G401 (cell line): ENCODE results near the gene SCN2A. TPM values are rescaled to one million over a fixed set of nuclear protein-coding genes. Genes with fewer than 3 reads are reported as not detected.
"Not testable (repeated sequence)": the region's sequence is repeated elsewhere in the genome, so short reads cannot be mapped to it uniquely, and the experiment has no call there.

Experiments used
- DNase-seq: peaks from one replicate; pipeline ENCODE4 v3.0.0-alpha.2; 2015; ENCODE audit warnings: low spot score
- in situ Hi-C: cut with HindIII; loops from 2 replicates; pipeline ENCODE4 v1.10.0; 2016; ENCODE audit warnings: low sequenced_read_pairs, mixed read lengths
- total RNA-seq: library from RNA; depleted of rRNA; stranded (reverse); fragments of >200 nt; shearing (Covaris generic); gene quantifications from 2 replicates; pipeline ENCODE4 v1.2.3, GENCODE V29; 2014

The SCN2A gene
- total RNA-seq, 1 experiment from 2014 or later = not detected

DNA sequence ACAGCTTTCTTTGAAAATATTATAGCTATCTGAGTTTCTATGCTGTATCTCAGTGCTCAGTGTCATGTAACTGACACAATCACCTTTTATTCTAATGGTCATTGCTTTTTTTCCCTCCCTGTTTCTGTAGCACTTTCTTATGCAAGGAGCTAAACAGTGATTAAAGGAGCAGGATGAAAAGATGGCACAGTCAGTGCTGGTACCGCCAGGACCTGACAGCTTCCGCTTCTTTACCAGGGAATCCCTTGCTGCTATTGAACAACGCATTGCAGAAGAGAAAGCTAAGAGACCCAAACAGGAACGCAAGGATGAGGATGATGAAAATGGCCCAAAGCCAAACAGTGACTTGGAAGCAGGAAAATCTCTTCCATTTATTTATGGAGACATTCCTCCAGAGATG, 56.4 kb downstream of the SCN2A start:
- in situ Hi-C loops = no loop called here

DNA sequence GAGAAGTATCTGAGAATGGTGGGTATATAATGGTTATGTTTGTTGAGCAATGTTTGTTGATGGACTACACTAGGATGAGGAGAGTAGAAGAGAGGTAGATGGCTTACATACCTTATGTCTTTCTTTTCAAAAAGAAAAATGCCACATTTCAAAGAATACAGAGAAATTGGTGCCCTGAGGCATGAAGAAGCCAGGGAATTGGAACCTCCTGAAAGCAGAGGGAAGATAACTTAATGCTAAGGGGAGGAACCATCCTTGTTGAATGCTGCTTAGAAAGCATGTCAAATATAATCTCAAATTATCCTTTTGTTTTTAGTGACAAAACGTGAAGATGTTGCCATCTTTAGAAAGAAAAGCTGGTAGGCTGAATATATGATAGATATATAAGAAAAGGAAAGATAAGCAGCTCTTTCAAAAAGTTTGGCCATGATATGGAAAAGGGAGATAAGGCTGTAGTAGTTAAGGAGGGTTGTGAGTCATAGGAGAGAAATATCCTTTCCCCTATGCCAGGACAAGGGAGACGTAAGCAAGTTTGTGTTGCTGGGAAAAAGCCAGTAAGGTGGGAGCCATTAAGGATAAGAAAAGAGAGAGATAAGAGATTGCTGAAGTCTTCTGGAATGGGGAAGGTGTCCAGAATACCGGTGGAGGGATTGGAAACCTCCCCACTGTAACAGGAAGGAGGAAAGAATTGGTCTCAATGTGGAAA, 66.3 kb downstream of the SCN2A start:
- DNase-seq = no peak
- in situ Hi-C loops = no loop called here

More for the DNA sequence above, 56.4 kb downstream of the SCN2A start:
- peak; percentile 68 for DNase-seq

DNA sequence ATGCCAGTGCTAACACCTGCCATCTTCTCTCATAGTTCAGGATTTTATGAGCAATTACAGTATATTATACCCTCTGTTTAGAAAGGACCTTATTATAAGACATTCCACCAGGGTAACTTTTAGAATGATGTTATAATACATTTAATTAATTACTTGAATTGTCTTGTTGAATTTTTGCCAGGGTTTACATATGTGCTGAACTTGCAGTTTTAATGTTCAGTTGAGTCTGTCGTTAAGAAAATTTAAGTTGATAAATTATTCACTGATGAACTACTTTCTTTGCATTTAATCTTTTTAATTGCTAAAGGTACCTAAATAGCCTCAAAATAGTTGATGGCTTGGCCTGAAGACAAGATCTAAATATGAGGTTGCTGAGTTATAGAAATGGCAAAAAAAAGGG, 68.1 kb downstream of the SCN2A start:
- in situ Hi-C loops = no loop called here

DNA sequence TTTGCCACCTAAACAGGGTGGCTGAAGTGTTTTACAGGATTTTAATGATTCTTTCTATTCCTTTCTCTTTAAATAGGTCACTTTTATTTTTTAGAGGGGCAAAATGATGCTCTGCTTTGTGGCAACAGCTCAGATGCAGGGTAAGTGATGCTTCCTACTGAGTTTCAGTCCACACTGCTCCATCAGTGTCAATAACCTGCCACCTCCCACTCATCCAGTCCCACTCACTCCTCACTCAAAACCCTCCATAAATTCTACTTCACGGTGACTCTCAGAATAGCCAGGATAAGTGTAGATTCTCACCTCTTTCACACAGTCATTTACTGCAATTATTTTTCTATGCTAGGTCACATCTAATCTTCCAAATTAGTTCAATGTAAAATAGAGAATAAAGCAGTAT, 72.7 kb downstream of the SCN2A start:
- DNase-seq = no peak
- in situ Hi-C loops = no loop called here

More for the DNA sequence above, 68.1 kb downstream of the SCN2A start:
- no peak for DNase-seq

DNA sequence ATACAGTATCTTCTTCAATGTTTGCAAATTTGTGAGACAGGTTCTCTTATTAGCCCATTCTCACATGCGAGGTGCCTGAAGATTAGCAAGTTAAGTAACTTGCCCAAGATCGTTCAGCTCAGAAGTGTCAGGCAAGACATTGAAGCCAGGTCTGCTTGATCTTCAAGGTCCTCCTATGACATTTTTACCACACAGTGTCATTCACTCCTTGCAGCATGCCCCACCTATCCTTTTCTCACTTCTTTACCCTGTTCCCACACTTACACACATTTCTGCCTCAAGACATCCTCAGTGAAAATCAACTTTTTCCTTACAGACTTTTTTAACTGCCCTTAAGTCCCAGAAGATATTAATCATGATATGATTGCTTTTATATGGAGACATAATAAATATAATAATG, 73.8 kb downstream of the SCN2A start:
- no peak for DNase-seq
- in situ Hi-C loops = no loop called here

DNA sequence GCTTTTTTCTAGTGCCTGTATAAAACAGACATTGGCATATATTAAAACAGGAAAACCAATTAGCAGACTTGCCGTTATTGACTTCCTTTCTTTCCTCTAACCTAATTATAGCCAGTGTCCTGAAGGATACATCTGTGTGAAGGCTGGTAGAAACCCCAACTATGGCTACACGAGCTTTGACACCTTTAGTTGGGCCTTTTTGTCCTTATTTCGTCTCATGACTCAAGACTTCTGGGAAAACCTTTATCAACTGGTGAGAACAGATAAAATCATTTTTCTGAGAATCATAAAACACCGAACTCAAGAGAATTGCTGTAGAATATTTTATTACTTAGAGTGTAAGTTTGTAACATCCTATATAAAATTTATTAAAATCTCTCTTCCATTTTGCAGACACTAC, 74.3 kb downstream of the SCN2A start:
- in situ Hi-C loops = no loop called here
- no peak for DNase-seq

DNA sequence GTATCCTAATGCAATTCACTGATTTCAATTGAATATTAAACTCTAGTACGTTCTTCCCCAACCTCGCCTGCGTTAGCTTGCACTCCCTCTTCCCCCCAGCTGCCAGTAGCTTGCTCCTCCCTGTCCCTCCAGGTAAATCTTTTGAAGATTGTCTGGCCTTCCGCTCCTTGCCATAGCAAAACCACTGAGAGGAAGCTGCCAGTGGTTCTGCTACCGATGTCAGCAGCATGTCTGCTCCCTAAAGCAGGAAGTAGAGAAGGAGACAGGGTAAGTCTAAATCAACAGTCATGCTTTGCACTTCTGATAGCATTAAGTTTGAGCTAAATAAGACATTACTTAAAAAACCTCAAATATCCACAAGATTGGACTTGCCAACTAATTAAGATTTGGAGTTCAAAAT, 89.1 kb downstream of the SCN2A start:
- in situ Hi-C loops = no loop called here
- no peak for DNase-seq

DNA sequence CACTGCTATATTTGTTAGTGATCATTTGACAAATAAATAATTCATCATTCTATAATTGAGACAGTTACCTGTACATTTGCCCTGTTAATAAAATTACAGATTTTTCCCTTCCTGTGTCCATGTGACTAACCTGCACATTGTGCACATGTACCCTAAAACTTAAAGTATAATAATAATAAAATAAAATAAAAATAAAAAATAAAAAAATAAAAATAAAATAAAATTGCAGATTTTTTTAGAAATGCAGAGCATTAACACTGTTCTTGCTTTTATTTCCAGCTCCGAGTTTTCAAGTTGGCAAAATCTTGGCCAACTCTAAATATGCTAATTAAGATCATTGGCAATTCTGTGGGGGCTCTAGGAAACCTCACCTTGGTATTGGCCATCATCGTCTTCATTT, 105.1 kb downstream of the SCN2A start:
- DNase-seq, in situ Hi-C loops: not testable (repeated sequence)

DNA sequence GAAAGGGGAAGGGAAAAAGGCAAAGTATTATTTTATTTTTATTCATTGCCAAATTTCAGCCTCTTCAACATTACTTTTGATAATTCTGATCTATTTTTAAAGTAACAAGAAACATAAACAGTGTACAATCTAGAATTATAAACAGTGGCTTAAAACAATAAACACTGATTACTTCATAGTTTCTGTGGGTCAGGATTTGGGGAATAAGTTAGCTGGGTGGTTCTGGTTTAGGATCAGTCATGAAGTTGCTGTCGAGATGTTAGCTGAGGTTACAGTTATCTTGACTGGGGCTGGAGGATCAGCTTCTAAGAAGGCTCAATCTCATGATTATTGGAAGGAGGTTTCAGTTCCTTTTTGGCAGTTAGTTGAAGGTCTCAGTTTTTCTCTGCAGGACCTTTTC, 109.2 kb downstream of the SCN2A start:
- in situ Hi-C loops = no loop called here
- DNase-seq = no peak

DNA sequence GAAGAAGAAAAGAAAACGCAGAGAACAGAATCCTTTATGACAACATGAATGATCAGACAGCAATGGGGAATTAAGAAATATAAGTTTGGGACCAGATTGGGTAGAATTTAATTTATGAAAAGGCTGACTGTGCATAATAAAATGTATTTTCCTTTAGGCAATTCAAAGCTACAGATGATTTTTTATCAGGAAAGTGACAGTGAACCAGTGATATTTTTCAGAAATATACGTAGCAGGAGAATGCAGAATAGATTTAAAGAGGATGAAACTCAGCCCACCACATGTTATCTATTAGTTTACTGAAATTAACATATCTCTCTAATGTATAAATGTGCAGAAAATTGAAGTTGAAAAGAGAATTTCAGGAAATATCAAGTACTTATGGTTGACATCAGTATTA, 110.0 kb downstream of the SCN2A start:
- in situ Hi-C loops = no loop called here
- DNase-seq = no peak

DNA sequence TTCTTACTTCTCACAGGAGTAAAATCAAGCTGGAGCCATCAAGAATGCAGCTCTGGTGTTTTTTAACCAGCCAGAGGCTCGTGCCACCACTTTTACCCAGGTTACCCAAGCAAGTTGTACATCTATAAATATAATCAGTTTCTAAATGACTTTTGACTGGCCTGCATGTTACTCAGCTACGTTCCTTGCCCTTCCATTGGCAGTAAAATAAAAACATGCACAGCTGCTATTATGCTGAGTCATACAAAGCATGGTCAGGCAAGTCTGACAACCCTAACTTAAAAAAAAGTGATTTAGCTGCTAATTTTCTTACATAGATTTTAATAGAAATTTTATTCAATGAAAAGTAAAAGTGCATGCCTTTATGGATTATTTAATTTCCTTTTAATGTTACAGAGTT, 118.5 kb downstream of the SCN2A start:
- in situ Hi-C loops = no loop called here
- DNase-seq = peak; percentile 65

DNA sequence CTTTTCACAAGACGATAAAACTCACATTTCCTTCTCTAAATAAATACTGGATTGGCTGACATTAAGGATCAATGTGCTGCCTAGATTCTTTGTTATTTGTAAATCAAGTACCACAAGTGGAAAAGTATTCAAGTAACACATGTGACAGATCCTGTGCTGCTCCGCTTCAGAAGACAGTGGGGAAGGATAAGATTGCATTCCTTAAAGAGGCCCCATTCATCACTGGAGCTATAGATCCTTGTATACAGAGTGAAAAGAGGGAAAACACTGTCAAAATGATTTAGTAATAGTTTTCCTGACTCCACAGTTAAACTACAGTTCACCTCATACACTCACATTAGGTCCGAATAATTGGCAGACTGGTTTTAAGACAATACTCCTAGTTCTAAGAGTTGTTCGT, 122.3 kb downstream of the SCN2A start:
- in situ Hi-C loops = no loop called here
- no peak for DNase-seq

DNA sequence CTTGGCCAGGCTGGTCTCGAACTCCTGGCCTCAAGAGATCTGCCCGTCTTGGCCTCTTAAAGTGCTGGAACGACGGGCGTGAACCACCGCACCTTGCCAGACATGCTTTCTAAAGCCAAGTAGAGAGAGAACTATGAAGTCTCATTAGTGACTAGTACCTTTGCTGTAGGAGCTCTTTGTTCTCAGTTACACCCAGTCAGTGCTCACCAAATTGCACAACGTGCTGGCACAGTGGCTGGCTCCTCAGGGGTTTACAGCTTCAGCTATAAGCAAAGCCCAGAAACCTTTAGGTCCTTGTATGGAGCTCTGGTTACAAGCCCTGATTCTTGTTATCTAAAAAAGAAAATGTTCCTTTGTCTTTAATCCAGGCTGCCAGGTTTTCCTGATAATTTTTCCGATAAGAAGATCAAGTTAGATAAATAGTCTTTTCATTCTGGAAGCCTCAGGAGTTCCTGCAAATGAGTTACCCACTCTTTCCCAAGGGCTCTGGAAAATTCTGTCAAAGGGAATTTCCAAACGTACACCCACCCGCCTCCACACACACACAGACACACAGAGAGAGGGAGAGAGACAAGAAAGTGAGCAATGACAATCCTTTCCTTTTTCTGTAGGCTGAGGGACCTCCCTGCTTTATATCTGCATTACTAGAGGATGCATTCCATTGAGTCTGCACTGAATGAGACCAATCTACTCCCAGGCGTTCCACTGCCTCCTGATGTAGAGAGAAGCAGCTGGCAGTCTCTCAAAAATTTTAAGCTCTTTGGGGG, 130.1 kb downstream of the SCN2A start:
- in situ Hi-C loops = no loop called here
- DNase-seq = no peak

DNA sequence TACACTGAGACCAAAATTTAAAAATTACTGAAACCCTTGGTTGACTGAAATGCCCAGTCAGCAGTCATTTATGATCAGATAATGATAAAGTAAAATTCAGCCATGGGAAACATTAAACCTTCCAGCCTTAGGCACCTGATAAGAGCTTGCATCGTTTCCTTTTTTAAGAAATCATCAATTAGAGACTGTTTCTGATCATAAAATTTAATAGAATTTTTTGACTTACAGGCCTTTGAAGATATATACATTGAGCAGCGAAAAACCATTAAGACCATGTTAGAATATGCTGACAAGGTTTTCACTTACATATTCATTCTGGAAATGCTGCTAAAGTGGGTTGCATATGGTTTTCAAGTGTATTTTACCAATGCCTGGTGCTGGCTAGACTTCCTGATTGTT, 130.7 kb downstream of the SCN2A start:
- in situ Hi-C loops = no loop called here
- no peak for DNase-seq

DNA sequence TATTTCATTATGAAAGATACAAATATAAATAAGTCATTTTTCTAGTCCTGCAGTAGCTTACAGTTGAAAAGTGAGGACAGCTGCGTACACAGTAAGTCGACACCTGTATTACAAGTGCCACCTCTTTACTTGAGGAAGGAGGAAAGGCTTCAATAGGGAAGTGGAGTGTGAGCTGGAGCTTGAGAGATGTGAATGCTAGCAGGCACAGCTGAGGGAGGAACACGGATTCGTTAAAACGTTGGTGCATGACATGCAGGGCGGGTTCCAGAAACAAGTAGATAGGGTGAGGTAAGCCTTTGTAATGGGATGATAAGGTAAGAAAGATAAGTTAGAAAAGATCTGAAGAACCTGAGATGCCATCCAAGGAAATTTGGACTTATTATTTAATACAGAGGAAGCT, 132.1 kb downstream of the SCN2A start:
- in situ Hi-C loops = no loop called here
- no peak for DNase-seq

DNA sequence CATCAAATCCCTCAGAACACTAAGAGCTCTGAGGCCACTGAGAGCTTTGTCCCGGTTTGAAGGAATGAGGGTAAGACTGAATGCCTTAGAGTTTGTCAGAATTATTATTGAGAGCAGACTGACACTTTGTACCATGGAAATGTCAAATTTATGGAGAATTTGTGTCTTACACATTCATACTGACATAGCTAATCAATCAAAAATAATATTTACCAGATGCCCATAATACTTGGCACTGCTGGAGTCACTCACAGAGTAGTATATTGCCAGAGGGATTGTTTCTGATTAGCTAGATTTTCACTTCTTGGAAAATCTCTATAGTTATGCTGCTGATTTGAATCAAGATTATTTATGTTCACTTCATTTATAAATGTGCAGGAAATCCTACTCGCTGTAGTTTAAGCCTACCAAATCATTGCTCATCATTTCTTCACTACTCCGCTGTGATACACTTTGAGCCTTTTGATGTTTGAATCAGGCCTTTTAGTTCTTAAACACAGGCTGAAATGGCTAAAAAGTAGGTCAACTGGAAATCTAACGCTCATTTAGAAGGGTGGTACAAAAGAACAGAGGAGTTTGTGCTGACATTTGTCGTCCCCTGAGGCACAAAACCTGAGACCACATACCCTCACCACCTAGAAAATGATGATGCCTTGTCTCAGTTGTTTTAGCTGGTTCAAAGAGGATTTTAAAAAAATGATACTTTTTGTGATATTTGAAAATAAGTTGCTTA, 134.2 kb downstream of the SCN2A start:
- in situ Hi-C loops = no loop called here
- DNase-seq = peak; percentile 42

DNA sequence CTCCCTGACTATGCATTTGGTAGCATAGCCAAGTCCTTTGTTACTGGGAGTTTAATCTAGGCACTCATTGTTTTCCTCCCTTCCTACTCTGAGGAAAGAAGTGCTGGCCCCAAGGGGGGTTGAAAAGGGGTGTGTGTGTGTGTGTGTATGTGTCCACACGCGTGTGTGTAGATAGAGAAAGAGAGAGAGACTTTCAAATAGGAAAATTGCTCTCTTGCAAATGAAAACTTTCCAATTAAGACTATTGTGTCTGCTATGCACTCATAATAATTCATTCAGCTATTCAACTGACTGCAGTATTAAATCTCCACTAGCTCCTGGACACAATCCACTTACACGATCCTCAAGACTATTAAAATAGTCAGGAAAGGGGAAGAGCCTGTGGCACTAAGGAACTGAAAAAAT, 137.4 kb downstream of the SCN2A start:
- in situ Hi-C loops = no loop called here
- DNase-seq = no peak

DNA sequence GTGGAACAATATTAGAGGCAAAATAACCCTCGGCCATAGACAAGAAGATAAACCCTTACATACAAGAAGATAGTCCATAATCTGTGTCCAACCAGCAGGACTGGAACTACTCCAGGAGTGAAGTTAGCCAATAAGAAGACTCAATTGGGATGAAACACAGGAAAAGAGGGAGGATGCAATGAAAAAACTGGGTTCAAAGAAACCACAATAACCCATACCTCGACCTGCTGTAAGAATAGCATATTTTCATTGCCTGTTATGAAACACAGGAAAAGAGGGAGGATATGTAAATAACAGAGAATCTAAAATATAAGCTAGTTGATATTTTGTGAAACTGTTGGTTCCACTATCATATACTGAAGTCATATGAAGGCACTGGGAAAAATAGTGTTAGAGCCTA, 143.1 kb downstream of the SCN2A start:
- in situ Hi-C loops = no loop called here
- no peak for DNase-seq

DNA sequence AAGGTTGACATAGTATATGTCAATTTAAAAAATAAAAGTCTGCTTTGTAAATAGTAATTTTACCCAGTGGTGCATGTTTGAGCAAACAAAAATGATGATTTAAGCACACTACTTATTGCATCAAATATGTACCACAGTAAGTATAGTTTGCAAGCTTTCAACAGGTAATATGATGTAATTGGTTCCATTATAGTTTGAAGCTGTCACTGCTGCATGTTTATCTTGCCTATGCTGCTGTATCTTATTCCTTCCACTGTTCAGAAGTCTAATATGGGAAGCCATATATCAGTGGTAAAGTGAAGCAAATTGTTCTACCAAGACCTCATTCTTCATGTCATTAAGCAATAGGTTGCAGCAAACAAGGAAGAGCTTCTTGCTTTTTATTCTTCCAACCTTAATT, 151.7 kb downstream of the SCN2A start:
- in situ Hi-C loops = no loop called here
- no peak for DNase-seq

DNA sequence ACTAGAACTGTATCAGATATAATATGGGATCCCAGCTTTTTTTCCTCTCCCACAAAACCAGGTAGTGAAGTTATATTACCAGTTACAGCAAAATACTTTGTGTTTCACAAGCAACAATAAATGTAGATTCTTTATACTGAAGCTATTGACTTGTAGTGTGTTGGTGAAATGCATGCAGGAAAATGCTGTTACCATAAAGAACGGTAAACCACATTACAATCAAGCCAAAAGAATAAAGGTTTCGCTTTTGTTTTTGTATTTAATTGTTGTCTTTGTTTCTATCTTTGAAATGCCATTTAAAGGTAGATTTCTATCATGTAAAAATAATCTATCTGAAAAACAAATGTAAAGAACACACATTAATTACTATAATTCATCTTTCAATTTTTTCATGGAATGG, 152.6 kb downstream of the SCN2A start:
- in situ Hi-C loops = no loop called here
- no peak for DNase-seq
